ENCODE measurements around the gene TBPL1. TPM values are rescaled to one million over a fixed set of nuclear protein-coding genes. Genes with fewer than 3 reads are reported as not detected.

Gene TBPL1
- total RNA-seq, 3 donors from 2014 or later, result 46.4 to 48.0 (median 47.9) TPM

DNA sequence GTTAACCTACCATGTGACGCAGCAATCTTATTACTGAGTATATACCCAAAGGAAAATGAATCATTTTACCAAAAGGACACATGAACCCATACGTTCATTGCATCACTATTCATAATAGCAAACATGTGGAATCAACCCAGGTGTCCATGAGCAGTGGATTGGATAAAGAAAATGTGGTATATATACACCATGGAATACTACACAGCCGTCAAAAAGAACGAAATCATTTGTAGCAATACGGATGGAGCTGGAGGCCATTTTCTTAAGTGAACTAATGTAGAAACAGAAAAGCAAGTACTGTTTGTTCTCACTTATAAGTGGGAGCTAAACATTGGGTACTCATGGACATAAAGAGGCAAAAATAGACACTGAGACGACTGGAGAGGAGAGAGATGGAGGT is 44.2 kb downstream of the TBPL1 start:
- Mint-ChIP-seq H3K4me3 (no peak overlapping the region), H3K9me3 (no peaks in the 10 kb centered on the region), H3K4me1 (ENCODE audit: low read depth) (no peaks in the 10 kb centered on the region), H3K36me3 (ENCODE audit: insufficient read depth) (no peaks in the 10 kb centered on the region), H3K27me3 (ENCODE audit: low read depth) (no peaks in the 10 kb centered on the region)
- DNase-seq (no peak), ATAC-seq (no peak)

DNA sequence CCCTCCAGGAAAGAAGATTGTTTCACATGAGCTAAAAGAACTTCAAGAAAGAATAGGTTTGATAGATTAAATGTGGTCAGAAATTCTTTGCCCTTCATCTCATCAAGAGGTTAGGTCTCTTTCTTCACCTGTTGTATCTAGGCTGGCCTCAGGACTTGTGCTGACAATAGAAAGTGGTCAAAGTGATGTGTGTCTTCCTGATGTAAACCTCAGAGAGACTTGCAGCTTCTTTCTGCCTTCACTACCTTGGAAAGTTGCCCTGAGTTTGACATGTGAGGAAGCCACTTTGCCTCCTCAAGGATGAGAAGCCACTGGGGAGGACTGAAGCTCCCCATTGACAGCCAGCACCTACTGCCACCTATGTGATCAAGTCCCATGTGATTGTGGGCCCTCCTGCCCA is 46.3 kb downstream of the TBPL1 start:
- ATAC-seq (no peak), DNase-seq (no peak)
- no peaks in the 10 kb centered on the region for H3K36me3 Mint-ChIP-seq (ENCODE audit: insufficient read depth)
- no peaks in the 10 kb centered on the region for H3K9me3 Mint-ChIP-seq
- H3K4me3 Mint-ChIP-seq, result no peak overlapping the region
- H3K27me3 Mint-ChIP-seq (ENCODE audit: low read depth), result peaks cover 8% of the 10 kb centered on the region
- no peaks in the 10 kb centered on the region for H3K4me1 Mint-ChIP-seq (ENCODE audit: low read depth)

DNA sequence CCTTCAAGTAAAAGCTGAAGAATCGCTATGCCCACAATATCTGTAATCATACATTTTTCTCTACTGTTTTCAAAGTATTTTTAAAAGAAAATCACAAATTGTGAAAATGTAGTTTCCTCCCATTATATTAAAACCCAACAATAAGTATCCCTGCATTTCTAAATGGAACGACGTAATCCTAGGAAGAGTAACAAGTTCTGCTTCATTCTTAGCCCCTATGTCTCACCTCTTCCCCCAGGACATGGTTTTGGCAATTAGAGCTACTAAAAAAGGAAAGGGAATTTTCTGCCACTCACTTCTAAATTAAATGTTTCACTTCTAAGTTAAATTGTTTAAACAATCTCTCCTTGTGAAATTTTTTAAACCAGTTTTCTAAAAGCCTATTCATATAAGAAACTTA is 47.4 kb downstream of the TBPL1 start:
- ATAC-seq, result no peak
- Mint-ChIP-seq H3K27me3 (ENCODE audit: low read depth) (peaks cover 10% of the 10 kb centered on the region), H3K9me3 (no peaks in the 10 kb centered on the region), H3K36me3 (ENCODE audit: insufficient read depth) (no peaks in the 10 kb centered on the region), H3K4me1 (ENCODE audit: low read depth) (no peaks in the 10 kb centered on the region), H3K4me3 (no peak overlapping the region)
- DNase-seq, result no peak

DNA sequence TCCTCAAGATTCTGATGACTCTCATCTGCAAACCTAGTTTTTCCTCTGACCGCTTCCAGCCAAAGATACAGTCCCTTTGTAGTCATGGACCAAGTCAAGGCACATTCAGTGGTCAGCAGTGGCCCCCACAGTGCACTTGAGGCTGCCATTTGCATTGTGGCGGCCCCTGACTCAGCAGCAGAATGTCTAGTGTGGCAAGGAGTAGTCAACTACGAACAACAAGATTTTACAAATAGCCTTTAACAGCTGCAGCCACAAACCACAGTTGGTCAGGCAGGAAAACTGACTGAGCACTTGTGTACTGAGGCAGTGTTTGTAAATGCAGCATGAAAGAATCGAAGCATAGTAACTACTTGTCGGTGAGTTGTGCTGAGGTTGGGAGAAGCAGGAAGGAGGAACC is 49.8 kb downstream of the TBPL1 start:
- H3K4me1 Mint-ChIP-seq (ENCODE audit: low read depth), result no peaks in the 10 kb centered on the region
- ATAC-seq (no peak), DNase-seq (no peak)
- H3K27me3 Mint-ChIP-seq (ENCODE audit: low read depth), result peaks cover 15% of the 10 kb centered on the region
- no peak overlapping the region for H3K4me3 Mint-ChIP-seq
- H3K9me3 Mint-ChIP-seq, result no peaks in the 10 kb centered on the region
- H3K36me3 Mint-ChIP-seq (ENCODE audit: insufficient read depth), result no peaks in the 10 kb centered on the region

DNA sequence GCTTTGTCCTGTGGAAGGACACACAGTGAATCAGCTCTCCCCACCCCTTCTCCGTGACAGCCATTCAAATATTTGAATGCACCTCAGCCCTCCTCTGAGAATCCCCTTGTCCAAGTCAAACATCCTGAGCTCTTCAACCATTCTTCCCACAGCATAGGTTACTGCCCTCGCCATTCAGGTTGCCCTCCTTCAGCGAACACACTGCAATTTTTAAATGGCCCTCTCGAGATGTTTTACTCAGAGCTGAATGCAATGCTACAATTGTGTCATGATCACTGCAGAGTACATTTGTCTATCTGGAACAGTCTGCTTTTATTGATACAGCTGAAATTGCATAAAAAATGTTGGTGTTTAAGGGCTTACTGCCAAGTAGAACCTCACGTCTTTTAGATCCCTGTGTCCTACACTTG is 50.5 kb downstream of the TBPL1 start:
- Mint-ChIP-seq H3K36me3 (ENCODE audit: insufficient read depth) (no peaks in the 10 kb centered on the region), H3K9me3 (no peaks in the 10 kb centered on the region), H3K4me1 (ENCODE audit: low read depth) (no peaks in the 10 kb centered on the region), H3K27me3 (ENCODE audit: low read depth) (peaks cover 15% of the 10 kb centered on the region), H3K4me3 (no peak overlapping the region)
- no peak for DNase-seq
- ATAC-seq, result no peak

DNA sequence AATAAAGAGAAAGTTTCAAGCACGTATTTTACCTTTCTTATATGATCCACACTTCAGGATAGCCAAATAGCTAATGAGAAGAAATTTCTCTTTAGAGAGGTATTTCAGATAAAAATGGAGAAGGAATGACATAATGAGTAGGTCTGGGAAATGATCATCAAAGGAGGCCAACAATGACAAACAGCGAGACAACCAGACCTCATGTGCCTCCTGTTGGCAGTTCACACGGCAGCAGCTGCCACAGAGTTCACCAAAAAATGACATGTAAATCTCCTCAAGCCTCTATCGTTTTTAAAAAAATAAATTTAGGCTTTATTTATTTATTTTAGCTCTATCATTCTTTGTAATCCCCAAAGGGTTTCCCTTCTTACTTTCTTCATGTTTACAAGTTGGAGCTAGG is 51.7 kb downstream of the TBPL1 start:
- Mint-ChIP-seq H3K9me3 (no peaks in the 10 kb centered on the region), H3K27me3 (ENCODE audit: low read depth) (peaks cover 15% of the 10 kb centered on the region), H3K36me3 (ENCODE audit: insufficient read depth) (no peaks in the 10 kb centered on the region), H3K4me1 (ENCODE audit: low read depth) (peaks cover under 1% of the 10 kb centered on the region), H3K4me3 (no peak overlapping the region)
- DNase-seq (no peak), ATAC-seq (no peak)

DNA sequence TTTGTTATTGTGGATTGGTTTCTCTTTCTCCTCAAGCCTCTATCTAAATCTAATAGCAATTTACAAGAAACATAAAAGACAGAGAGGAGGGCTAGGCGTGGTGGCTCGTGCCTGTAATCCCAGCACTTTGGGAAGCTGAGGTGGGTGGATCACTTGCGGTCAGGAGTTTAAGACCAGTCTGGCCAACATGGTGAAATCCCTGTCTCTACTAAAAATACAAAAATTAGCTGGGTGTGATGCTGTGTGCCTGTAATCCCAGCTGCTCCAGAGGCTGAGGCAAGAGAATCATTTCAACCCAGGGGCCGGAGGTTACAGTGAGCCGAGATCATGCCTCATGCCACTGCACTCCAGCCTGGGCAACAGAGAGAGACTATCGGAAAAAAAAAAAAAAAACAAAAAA is 52.8 kb downstream of the TBPL1 start:
- Mint-ChIP-seq H3K36me3 (ENCODE audit: insufficient read depth) (no peaks in the 10 kb centered on the region), H3K4me1 (ENCODE audit: low read depth) (peaks cover 3% of the 10 kb centered on the region), H3K4me3 (no peak overlapping the region), H3K27me3 (ENCODE audit: low read depth) (peaks cover 15% of the 10 kb centered on the region), H3K9me3 (no peaks in the 10 kb centered on the region)
- DNase-seq (no peak), ATAC-seq (no peak)

DNA sequence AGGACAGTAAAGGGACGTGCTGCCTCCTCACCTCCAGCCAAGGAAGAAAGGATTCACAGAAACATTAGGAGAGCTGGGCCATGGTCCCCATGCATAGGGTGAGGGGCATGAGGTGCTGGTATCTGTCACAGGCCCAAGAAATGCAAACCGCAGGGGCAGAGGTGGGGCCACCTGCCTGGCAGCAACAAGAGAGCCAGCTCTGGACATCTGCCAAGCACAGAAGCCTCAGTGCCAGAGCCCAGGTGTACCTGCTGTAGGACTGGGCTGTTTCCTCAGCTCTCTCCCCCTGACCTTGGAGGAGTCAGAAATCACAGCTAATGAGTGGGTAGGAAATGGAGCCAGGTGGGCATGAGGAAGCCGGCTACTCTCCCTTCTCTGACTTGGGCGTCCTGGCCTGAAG is 54.1 kb downstream of the TBPL1 start:
- Mint-ChIP-seq H3K27me3 (ENCODE audit: low read depth) (peaks cover 15% of the 10 kb centered on the region), H3K4me1 (ENCODE audit: low read depth) (peaks cover 3% of the 10 kb centered on the region), H3K9me3 (no peaks in the 10 kb centered on the region), H3K4me3 (no peak overlapping the region), H3K36me3 (ENCODE audit: insufficient read depth) (no peaks in the 10 kb centered on the region)
- DNase-seq (no peak), ATAC-seq (no peak)

DNA sequence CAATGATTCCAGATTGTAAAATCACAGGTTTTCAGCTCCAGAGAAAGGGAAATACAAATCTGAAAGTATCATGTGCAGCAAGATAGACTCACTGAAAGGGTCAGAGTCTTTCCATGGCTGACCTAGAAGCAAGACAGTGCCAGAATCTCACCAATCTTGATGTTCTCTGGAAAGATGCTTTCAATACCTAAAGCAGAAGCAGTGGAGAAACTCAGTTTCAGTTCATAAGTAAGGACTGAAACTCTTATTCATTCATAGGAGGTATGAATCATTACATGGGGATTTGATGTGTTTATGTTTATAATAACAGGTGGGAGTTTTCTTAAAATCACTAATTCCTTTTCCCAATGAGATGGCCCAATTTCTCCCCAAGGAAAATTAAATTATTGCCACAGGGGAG is 56.9 kb downstream of the TBPL1 start:
- Mint-ChIP-seq H3K27me3 (ENCODE audit: low read depth) (peaks cover 11% of the 10 kb centered on the region), H3K4me3 (no peak overlapping the region), H3K4me1 (ENCODE audit: low read depth) (peaks cover 3% of the 10 kb centered on the region), H3K36me3 (ENCODE audit: insufficient read depth) (no peaks in the 10 kb centered on the region), H3K9me3 (no peaks in the 10 kb centered on the region)
- DNase-seq (no peak), ATAC-seq (peak; percentile 71 to 73)

DNA sequence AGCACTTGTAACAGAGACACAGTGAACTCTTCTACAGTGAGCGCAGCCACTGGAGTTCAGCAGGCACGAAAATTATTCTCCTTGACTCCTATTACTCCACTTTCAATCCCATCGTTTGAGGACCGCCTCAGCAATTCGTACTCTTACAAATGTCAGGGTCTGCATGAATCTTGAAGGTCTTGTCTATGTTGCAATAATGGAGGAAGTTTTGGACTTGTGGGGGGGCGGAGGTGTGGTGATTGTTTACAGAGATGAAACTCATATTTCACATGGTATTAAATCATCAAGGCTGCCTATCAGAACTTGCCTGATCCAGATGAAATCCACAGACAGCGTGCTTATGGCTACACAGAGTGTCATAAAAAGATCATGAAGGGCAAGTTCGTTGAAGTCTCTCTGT is 57.4 kb downstream of the TBPL1 start:
- DNase-seq (no peak), ATAC-seq (no peak)
- Mint-ChIP-seq H3K27me3 (ENCODE audit: low read depth) (peaks cover 11% of the 10 kb centered on the region), H3K9me3 (no peaks in the 10 kb centered on the region), H3K4me3 (no peak overlapping the region), H3K36me3 (ENCODE audit: insufficient read depth) (no peaks in the 10 kb centered on the region), H3K4me1 (ENCODE audit: low read depth) (peaks cover 3% of the 10 kb centered on the region)

DNA sequence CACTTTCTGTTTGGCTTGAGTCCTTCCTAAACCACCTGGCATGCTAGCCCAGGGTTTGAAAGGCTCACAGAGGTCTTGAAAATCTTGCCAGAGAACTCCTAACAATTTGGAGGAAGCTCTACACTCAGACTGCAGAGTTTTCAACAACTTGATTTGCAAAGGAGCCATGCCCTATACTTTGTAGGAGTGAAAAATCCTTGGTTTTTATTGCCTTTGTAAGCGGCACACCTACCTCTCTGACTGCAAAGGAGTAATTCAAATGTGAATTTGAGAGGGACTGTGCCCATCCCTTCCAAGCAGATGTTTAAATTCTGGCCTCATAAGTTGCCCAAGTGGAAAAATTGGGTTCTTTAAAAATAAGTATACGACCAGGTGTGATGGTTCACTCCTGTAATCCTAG is 58.0 kb downstream of the TBPL1 start:
- DNase-seq, result no peak
- no peaks in the 10 kb centered on the region for H3K36me3 Mint-ChIP-seq (ENCODE audit: insufficient read depth)
- H3K9me3 Mint-ChIP-seq, result no peaks in the 10 kb centered on the region
- H3K27me3 Mint-ChIP-seq (ENCODE audit: low read depth), result peaks cover 11% of the 10 kb centered on the region
- H3K4me1 Mint-ChIP-seq (ENCODE audit: low read depth), result peaks cover 3% of the 10 kb centered on the region
- no peak for ATAC-seq
- no peak overlapping the region for H3K4me3 Mint-ChIP-seq

DNA sequence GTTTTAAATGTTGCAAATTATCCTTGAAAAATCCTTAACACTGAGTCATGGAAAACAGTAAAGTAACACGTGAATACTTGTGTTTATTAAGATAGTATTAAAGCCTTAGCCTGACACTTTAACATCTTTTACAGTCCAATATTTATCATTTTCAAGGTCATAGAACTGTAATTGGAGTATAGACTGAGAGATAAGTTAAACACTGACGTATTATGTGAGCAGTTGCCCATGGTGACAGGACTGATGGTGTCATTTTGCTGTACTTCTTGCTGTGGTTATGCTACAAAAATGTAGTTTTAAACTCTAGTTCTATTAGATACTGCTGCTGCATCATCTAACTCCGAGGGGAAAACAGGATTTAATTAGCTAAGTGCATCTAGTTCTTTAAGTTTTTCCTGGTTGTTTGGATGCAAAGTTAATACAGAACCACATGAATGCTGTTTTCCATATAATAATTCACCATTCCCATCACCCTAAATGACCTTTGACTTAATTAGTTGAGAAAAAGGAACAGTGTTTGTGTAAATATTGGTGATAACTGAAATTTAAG is 61.6 kb downstream of the TBPL1 start:
- ATAC-seq (no peak), DNase-seq (no peak)
- Mint-ChIP-seq H3K36me3 (ENCODE audit: insufficient read depth) (no peaks in the 10 kb centered on the region), H3K4me1 (ENCODE audit: low read depth) (peaks cover 3% of the 10 kb centered on the region), H3K27me3 (ENCODE audit: low read depth) (peaks cover 15% of the 10 kb centered on the region), H3K9me3 (no peaks in the 10 kb centered on the region), H3K4me3 (no peak overlapping the region)

DNA sequence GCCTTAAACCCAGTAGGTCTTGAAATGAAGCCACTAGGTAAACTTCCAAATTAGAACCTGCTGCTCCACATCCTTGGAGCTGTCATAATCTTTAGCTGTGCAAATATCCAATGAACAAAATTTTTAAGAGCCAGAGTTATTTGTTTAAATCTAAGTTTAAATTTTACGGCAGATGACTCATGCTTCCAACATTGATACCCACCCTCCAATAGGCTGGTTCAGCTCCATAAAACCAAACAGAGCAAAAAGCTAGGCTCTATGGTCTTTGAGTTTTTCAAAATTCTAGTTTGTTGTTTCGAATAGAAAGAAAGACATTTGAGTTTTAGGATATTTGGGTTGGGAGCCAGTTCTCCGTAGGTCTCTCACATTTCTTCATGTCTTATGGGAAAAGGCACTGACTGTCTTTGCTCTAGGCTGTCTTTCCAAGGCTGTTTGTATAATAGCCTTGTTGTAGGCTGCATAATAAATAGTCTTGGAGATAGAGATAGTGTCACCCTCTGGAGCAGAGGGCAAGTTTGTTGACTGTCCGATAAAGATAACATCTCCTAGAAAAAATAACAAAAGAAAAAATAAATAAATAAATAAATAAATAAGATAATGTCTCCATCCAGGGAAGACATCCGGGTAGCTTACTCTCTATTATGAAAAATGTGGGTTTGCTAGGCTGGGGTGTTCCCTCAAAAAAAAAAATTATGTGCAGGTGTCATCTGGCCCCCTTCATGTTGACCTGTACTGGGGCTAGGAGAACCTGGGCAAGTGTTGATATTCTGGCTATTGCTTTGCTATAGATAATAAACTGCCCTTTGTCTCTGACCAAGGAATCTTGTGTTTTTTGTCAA is 62.9 kb downstream of the TBPL1 start:
- H3K4me3 Mint-ChIP-seq, result no peak overlapping the region
- no peaks in the 10 kb centered on the region for H3K9me3 Mint-ChIP-seq
- peaks cover 15% of the 10 kb centered on the region for H3K27me3 Mint-ChIP-seq (ENCODE audit: low read depth)
- no peaks in the 10 kb centered on the region for H3K4me1 Mint-ChIP-seq (ENCODE audit: low read depth)
- DNase-seq (no peak), ATAC-seq (no peak)
- no peaks in the 10 kb centered on the region for H3K36me3 Mint-ChIP-seq (ENCODE audit: insufficient read depth)

DNA sequence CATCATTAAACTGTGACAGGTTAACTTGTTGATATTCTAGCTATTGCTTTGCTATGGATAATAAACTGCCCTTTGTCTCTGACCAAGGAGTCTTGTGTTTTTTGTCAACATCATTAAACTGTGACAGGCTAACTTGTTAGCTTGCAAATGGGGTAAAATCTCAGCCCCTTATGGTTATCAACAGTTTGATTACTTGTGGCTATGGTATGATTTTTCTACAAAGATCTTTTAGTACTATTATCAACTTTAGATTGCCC is 63.5 kb downstream of the TBPL1 start:
- ATAC-seq (no peak), DNase-seq (no peak)
- Mint-ChIP-seq H3K4me1 (ENCODE audit: low read depth) (no peaks in the 10 kb centered on the region), H3K27me3 (ENCODE audit: low read depth) (peaks cover 15% of the 10 kb centered on the region), H3K4me3 (no peak overlapping the region), H3K36me3 (ENCODE audit: insufficient read depth) (no peaks in the 10 kb centered on the region), H3K9me3 (no peaks in the 10 kb centered on the region)

DNA sequence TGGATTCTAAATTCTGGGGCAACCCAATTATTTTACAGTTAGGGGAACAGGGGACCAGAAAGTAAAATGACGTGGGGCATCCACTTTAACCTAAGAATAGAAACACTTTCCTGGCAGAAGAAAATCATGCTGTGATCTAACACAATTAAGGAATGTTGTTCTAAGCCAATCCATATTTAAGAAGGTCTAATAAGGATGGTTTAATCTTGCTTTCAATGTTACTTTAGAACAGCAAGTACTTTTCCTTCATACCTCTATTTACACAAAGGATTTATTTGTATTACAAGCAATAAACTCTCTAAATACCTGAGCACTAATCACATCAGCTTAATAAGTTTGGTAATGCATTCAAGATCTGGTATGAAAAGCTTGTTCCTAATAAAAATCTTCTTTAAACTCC is 67.0 kb downstream of the TBPL1 start:
- ATAC-seq, result no peak
- Mint-ChIP-seq H3K4me3 (no peak overlapping the region), H3K4me1 (ENCODE audit: low read depth) (no peaks in the 10 kb centered on the region), H3K9me3 (no peaks in the 10 kb centered on the region), H3K36me3 (ENCODE audit: insufficient read depth) (no peaks in the 10 kb centered on the region), H3K27me3 (ENCODE audit: low read depth) (peaks cover 9% of the 10 kb centered on the region)
- DNase-seq, result no peak
